EH (cell line): ENCODE data around the gene SLC25A38.

ENCODE experiments used
- DNase-seq: peaks from one replicate; pipeline ENCODE4 v3.0.0-alpha.2; 2015; ENCODE audit warnings: low read depth

SLC25A38 gene

DNA sequence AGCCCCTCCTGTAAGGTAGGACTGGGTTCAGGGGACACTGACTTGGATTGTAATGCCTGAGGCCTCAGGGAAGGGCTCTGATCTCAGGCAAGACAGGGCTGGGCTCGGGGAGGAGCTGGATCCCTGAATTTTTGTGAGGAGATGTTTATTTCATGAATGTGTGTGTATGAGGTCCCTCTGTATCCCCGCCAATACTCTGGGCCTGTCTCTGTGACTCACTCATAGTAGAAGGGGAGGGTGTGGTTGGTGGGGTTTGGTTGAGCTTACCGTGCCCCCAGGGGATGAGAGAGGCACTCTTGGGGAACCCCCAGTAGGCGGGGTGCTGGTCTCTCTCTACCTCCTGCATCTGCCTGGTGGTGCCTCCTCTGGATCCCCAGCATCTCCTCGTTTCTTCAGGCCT lies 51.4 kb downstream of the SLC25A38 start:
- peak; percentile 45 for DNase-seq

DNA sequence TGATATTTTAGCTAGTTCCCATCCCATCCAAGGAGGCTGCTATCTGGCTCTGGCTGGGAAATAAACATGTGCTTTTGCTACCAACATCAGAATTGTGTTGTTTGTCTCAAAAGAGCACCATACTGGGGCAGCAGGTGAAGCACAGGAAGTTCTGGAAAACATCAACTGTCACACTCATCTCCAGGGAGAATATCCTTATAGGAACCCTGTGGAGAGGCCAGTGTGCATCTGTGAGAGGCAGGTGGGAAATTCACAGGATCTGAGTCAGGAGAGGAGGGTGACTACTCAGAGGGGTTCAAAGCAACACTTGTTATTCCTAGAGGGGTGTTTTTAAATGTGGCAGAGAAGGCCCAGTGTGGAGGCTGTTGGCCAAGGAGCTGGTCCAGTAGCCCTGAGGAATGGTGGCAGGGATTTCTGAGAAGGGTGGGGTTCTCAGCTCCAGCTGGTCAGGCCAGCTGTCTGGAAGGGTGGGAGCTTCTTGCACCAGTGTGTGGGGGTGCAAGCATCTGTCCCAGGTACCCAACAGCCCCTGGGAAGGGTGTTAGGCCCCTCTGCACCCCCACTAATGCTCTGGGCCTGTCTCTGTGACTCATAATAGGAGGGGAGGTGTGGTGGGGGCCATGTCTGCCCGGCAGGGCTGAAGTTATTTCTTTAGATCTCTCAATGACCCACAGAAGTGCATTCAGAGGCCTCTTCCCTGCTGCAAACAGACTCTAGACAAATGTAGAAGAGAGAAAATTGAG lies 52.0 kb downstream of the SLC25A38 start:
- no peak for DNase-seq

DNA sequence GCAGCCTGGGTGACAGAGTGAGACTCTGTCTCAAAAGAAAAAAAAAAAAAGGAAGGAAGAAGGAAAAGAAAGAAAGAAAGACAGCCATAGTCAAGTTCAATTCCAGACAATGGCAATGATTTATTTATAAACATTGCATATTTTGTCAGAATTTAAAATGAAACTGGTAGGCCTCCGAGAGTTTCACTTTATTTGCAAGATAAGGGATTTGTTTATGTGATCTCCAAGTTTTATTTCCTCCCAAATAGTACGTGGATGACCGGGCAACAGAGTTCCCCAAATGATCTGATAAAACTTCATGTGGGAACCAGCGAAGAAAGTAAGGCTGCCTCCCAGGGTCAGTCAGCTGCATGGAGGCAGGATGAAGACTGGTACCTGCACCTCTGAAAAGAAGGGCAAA lies 55.7 kb downstream of the SLC25A38 start:
- DNase-seq = no peak

DNA sequence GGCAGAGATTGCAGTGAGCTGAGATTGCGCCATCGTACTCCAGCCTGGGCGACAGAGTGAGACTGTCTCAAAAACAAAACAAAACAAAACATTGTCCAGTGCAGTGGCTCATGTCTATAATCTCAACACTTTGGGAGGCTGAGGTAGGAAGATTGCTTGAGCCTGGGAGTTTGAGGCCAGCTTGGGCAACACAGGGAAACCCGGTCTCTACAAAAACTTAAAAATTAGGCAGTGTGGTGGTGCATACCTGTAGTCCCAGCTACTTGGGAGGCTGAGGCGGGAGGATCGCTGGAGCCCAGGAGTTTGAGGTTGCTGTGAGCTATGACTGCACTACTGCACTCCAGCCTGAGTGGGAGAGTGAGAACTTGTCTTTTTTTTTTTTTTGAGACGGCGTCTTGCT lies 57.1 kb downstream of the SLC25A38 start:
- DNase-seq = no peak

DNA sequence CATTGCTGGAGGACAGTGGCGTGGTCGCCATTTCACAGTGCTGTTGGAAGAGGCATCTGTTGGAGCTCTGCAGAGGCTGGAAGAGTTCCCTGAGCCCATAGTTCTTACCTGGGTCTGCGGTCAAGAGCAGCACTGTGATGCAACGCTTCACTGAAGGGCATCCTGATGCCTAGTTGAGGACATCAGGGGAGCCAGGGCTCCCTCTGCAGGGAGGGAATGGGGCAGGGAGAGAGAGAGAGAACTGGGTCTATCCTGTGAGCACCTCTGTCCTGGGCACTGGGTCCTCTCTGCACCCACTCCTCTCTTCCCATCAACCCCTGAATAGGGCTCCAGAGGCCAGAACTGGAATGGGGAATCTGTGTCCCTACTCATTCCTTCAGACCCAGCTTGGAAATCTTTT lies 60.4 kb downstream of the SLC25A38 start:
- no peak for DNase-seq

DNA sequence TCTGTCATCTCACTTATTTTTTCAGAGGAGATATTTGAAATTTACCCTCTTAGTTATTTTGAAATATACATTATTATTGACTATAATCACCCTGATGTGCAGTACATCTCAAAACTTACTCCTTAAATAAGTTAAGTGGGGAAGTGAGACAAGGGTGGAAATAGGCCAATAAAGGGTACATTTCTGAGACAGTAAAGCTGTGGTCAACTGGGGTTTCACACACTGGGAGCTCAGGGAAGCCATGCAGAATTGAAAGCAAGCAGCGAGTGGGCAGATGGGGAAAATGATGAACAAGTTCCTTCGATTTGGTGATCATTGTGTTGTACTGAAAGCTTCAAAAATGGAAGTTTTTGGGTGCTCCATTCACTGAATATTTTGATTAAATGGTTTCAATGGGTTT lies 62.8 kb downstream of the SLC25A38 start:
- no peak for DNase-seq

DNA sequence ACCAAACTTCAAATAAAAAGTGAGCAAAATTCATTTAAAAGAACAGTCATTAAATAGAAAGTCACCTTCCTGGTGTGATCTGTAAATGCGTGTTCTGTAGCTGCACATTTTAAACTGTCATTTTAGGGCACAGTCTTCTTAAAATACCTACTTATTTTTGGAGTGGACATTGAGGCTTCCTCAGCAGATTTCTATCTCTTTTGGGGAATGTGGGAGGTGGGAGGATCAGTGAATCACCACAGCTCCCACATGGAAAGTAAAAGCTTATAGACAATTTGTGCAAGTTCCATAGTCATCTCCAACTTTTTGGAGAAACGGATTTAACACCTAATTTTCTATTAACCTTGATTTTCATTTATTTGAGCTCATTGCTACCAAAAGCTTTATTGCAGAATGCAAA lies 63.3 kb downstream of the SLC25A38 start:
- peak; percentile 20 for DNase-seq
